ENCODE results near the gene MORN1.

MORN1 gene

DNA sequence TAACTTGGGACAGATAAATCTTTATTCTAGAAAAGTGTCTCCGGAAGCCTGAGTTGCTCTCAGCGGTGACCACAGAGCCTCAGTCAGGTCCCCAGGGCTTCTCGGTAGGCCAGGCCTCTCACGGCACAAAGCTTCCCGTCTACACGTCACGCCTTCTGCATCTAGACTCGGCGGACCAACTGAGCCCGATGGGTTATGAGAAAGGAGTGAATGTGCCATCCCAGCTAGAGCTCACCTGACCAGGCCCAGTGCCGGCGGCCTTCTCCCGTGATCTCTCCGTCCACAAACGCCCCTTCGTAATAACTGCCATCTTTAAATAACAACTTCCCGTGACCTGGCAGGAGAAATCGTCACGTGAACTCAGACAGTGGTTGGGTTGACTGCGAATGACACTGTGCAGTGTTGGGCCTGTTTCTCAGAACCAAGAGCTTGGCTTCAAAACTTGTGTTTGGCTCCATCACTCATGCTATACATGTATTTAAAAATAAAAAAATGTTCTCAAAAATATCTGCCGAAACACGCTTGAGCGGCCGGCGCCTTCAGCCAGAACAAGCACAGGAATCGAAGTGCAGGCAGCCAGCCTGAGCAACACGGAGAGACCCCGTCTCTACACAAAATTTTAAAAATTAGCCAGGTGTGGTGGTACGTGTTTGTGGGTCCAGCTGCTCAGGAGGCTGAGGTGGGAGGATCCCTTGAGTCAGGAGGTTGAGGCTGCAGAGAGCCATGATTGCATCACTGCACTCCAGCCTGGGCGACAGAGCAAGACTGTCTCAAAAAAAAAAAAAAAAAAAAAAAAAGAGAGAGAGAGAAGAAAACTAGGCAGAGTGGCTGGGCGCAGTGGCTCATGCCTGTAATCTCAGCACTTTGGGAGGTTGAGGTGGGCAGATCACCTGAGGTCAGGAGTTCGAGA is 3.1 kb downstream of the MORN1 start:
- no peak for FAIRE-seq
- no peak for DNase-seq (ENCODE audit: insufficient read length, low spot score)

DNA sequence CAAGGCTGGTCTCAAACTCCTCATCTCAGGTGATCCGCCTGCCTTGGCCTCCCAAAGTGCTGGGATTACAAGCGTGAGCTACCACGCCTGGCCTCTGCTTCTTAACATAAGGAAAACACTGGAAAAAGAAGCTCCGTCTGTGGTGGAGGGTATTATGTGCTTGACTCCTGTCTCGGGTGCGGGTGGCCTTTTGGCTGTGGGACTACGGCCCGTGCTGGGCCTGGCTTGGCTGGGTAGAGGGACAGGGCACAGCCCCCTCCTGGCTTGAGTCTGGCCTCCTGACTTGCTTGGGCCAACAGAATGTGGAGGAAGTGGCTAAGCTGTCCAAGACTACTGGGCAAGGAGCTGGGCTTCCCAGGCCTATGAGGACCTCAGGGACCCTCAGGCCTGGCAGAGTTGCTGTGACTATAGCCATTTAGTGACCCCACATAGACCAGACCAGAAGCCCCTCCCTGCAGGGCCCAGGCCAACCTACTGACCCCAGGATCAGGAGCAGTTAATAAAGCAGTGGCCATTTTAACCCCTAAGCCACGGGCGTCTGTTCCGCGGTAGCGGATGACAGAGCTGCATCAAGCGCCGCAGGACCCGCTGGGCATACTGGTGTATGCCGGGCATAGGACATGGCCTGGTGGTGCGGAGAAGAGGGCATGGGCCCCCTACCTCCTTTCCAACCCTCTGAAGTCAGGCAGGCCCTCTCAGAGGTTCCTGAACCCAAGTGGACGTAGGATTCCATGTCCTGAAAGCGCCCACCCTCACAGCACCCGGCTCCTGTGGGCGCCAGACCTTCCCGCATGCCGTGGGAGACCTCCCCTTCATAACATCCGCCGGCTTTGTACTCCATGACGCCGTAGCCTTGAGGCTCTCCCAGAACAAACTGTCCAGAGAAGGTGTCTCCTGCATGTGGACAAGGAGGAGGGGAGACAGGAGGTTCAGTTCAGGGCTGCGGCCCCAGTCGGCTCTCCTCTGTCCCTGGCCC is 4.4 kb downstream of the MORN1 start:
- FAIRE-seq (no peak), DNase-seq (ENCODE audit: insufficient read length, low spot score) (no peak)

DNA sequence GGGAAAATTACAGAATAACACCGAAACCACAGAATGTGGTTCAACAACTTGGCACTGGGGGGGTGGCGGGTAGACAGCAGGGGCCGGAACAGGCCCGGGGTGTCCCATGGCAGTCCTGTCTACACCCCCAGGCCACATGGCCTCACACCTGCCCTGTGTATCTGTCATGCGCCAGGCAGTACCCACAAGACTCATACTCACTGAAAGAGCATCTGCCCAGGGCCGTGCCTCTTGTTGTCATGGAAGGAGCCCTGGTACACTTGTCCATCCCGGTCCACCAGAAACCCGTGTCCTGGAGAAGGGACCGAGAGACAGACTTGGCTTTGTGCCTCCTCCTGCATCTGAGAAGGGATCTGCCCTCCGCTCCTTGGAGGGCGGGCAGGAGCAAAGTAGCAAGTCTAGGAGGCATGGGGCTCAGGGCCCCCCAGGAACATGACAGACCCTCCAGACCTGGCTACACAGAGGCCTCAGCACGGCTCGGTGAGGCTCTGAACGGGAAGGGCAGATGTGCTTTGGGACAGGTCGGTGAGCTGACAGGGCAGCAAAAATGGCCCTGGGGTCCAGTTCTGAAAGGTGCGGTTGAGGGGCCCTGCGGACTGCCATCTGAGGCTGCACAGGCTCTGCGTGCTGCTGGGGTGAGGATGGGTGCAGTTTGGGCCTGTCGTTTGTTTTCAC is 5.6 kb downstream of the MORN1 start:
- FAIRE-seq, result no peak

DNA sequence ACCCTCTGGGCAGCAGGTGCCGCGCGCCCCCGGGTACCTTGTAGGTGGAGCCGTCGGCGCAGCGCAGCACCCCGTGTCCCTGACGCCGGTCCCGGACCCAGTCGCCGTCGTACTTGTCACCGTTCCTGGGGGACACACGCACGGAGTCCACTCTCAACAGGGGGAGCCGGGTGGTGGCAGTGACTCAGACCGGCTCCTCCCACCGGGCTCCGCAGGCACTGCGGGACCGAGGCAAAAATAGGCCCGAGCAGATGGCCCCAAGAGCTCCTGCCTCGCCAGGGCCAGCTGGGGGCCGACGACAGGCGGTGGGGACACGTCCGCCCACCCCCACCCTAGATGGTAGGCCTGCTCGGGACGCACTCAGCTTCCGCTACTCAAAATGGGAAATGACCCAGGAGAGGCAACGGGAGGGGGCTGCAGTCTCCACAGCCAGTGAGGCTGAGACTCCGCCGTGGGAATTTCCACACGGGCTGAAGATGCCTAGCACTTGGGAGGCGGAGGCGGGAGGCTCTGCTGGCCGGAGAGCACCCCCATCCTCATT is 6.3 kb downstream of the MORN1 start:
- FAIRE-seq, result no peak
- no peak for DNase-seq (ENCODE audit: insufficient read length, low spot score)

More for the DNA sequence above, 5.6 kb downstream of the MORN1 start:
- DNase-seq (ENCODE audit: insufficient read length, low spot score), result no peak

- FAIRE-seq (no peak), DNase-seq (ENCODE audit: insufficient read length, low spot score) (no peak)
Observed at GRCh38 chr1:2384130-2384860, 7.1 kb downstream of the MORN1 start.

DNA sequence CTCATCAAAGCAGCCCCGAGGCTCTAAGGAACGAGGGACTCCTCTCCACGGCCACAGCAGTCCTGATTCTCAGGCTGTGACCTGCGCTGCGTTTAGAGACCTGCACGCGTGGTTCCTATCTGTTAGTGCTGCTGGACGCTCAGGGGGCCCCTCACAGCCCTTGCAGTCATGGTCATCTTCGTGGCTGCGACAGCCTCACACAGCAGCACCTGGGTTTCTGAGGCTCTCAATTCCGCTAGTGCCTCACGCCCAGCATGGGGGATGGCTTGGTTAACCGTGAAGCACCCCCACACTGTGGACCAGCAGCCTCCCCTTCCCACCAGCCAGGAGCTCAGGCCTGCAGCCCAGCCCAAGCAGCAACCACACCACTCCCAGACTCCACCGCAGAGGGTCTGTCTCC is 7.8 kb downstream of the MORN1 start:
- FAIRE-seq, result no peak
- no peak for DNase-seq (ENCODE audit: insufficient read length, low spot score)

- DNase-seq (ENCODE audit: insufficient read length, low spot score), result peak; percentile 48
- FAIRE-seq, result no peak
Observed at GRCh38 chr1:2382621-2383361, 8.6 kb downstream of the MORN1 start.

DNA sequence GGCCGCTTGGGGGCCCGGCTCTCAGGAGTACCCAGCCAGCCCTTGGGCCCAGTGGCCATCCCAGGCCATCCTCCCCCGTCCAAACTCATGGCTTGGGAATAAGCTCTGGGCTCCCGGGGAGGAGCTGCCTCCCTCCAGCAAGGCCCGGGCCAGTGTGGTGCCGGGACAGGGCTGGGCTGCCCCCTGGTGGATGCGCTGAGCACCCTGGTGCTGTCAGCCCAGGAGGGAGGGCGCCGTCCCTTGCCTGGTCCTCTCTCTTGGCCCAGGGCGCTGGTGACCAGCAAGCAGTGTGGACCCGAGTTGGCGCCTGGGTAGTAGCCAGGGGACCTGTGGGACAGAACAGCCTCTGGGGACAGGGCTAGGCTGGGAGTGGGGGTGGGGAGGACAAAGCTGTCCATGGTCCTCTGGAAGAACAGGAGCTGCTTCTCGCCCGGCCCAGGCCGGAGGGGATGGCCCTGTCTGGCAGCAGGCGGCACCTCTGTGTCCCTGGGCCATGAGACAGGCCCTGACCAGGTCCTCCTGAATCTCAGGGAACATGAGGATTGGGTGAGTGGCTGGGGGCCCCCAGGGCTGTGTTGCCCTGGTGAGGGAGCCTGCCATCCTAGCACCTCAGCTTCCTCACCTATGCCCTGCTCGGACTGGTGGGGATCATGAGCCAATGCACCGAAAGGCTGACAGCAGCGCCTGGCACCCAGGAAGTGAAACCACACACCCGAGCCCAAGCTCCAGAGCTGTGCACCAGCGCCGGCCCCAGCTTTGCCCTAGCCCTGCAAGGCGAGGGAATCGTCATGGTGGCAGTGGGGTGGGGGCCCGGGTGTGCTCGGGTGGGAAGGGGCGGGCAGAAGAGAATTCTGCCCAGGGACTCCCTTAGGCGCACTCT is 9.4 kb downstream of the MORN1 start:
- FAIRE-seq (peak; percentile 90), DNase-seq (ENCODE audit: insufficient read length, low spot score) (peak; percentile 92)

GRCh38 chr1:2380816-2381591 is 10.3 kb downstream of the MORN1 start:
- no peak for DNase-seq (ENCODE audit: insufficient read length, low spot score)
- FAIRE-seq, result no peak

DNA sequence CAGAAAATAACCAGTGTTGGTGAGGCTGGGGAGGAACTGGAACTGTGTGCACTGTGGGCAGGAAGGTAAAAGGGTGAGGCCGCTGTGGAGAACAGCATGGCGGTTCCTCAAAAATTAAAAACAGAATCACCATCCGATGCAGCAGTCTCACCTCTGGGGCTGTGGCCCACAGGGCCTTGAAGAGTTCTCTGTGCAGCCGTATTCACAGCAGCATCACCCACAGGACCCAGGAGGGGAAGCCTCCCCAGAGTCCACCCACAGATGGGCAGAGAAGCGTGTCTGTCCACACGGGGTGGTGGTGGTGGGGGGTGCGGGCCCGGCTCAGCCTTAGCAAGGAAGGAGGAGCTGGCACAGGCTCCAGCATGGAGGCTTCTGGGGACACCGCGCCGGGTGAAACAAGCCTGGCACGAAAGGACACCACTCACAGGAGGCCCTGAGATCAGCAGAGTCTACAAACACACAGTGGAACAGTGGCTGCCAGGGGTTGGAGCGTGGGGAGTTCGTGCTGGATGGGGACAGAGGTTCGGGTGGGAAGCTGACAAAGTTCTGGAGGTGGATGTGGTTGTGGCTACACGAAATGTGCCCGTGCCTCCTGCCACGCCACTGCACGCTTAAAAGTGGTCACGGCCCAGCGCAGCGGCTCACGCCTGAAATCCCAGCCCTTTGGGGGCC is 11.5 kb downstream of the MORN1 start:
- DNase-seq (ENCODE audit: insufficient read length, low spot score), result no peak
- FAIRE-seq, result no peak

DNA sequence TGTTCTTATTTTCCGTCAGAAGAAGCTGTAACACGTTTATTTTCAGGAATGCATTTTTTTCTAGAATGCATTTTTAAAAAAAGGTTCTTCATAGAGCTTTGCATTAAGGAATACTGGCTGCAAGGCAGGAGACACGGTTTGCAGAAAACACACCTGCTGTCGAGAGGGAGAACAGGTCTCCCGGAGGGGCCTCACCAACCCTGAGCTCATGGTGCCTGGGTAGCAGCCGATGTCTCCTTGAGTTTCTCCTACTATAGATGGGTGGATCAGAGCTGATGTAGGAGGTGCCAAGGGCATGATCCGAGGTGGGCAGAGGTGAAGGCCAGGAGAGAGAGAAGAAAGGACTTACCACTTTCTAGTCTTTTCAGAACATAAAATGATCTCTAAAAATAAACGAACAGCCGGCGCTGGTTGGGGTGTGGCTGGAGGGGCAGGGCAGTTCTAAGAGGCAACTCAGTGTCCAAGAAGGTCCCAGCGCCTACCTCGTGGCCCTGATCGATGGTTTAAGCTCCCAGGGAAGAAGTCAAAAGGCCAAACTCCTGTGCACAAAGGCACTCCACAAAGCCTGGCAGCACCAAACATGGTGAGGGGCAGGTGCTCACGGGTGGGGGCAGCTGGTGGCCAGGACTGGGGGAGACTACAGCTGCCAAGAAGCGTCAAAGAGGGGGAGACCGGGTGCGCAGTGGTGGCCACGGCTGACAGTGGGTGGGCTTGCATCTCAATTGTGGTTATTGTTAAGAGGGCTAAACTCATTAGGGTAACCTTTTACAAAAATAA is 12.2 kb downstream of the MORN1 start:
- FAIRE-seq, result no peak

GRCh38 chr1:2378441-2378851 is 12.9 kb downstream of the MORN1 start:
- FAIRE-seq, result no peak
- DNase-seq (ENCODE audit: insufficient read length, low spot score), result no peak

More for the DNA sequence above, 12.2 kb downstream of the MORN1 start:
- no peak for DNase-seq (ENCODE audit: insufficient read length, low spot score)

- DNase-seq (ENCODE audit: insufficient read length, low spot score) (no peak), FAIRE-seq (no peak)
Observed at GRCh38 chr1:2377751-2378440, 13.5 kb downstream of the MORN1 start.

DNA sequence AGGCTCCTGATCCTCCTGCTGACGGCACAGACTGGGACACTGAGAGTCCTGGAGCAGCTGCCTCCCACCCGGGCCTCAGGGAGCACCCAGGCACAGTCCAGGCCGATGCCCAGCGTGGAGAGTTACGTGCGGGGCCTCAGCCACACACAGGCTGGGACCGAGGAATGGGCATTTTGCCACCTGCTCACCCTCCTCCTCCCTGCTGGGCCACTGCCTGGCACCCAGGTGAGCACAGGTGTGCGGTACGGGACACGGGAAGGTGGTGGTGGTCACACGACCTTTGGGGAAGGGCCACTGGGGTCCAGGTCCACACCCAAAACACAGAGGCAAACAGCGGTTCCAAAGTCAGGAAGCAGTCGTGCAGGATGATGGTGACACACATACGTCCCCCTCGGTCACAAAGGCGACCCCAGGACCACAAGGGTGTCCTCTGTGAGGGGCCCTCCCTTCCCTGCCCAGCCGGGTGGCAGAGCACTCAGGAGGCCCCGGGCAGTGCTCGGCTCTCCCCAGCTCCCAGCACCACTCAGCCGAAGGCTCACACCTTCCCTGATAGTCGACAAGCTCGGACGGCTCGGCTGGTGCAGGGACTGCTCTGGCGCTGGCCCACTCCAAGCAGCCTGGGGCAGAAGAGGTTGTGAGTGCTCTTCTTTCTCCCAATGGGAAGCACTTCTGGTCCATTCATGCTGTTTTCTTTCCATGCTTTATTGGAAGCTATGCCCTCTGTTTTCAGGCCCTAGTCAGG is 14.3 kb downstream of the MORN1 start:
- FAIRE-seq (no peak), DNase-seq (ENCODE audit: insufficient read length, low spot score) (no peak)

GRCh38 chr1:2376261-2376741 is 15.1 kb downstream of the MORN1 start:
- no peak for DNase-seq (ENCODE audit: insufficient read length, low spot score)

More at GRCh38 chr1:2376261-2376741, 15.1 kb downstream of the MORN1 start:
- FAIRE-seq, result no peak

Data from HTR-8/SVneo (cell line).